Measurements from ENCODE around the gene ZFHX3.
A peak's percentile ranks its signal among the peaks of the same experiment; 100 is the strongest.

Gene ZFHX3

GRCh38 chr16:72847187-72848027 is 200.5 kb downstream of the ZFHX3 start:
- no peak for DNase-seq (ENCODE audit: low read depth)

GRCh38 chr16:72846594-72846993 is 201.3 kb downstream of the ZFHX3 start:
- no peak for DNase-seq (ENCODE audit: low read depth)

GRCh38 chr16:72845322-72846020 is 202.5 kb downstream of the ZFHX3 start:
- DNase-seq (ENCODE audit: low read depth) = no peak

- DNase-seq (ENCODE audit: low read depth) = no peak
Measured at GRCh38 chr16:72844225-72844920, 203.6 kb downstream of the ZFHX3 start.

- no peak for DNase-seq (ENCODE audit: low read depth)
Measured at GRCh38 chr16:72841506-72841905, 206.4 kb downstream of the ZFHX3 start.

- DNase-seq (ENCODE audit: low read depth) = no peak
Measured at GRCh38 chr16:72840631-72841381, 207.1 kb downstream of the ZFHX3 start.

GRCh38 chr16:72838951-72839350 is 209.0 kb downstream of the ZFHX3 start:
- no peak for DNase-seq (ENCODE audit: low read depth)

GRCh38 chr16:72838586-72838910 is 209.4 kb downstream of the ZFHX3 start:
- no peak for DNase-seq (ENCODE audit: low read depth)

GRCh38 chr16:72837846-72838585 is 209.9 kb downstream of the ZFHX3 start:
- DNase-seq (ENCODE audit: low read depth) = no peak

GRCh38 chr16:72836985-72837384 is 210.9 kb downstream of the ZFHX3 start:
- no peak for DNase-seq (ENCODE audit: low read depth)

- no peak for DNase-seq (ENCODE audit: low read depth)
Measured at GRCh38 chr16:72836181-72836580, 211.7 kb downstream of the ZFHX3 start.

GRCh38 chr16:72835086-72835485 is 212.8 kb downstream of the ZFHX3 start:
- no peak for DNase-seq (ENCODE audit: low read depth)

GRCh38 chr16:72834499-72834898 is 213.4 kb downstream of the ZFHX3 start:
- no peak for DNase-seq (ENCODE audit: low read depth)

GRCh38 chr16:72833969-72834368 is 214.0 kb downstream of the ZFHX3 start:
- DNase-seq (ENCODE audit: low read depth) = no peak

- no peak for DNase-seq (ENCODE audit: low read depth)
Measured at GRCh38 chr16:72833482-72833881, 214.4 kb downstream of the ZFHX3 start.

GRCh38 chr16:72832621-72833248 is 215.2 kb downstream of the ZFHX3 start:
- DNase-seq (ENCODE audit: low read depth) = peak; percentile 26

- DNase-seq (ENCODE audit: low read depth) = no peak
Measured at GRCh38 chr16:72829846-72830775, 217.8 kb downstream of the ZFHX3 start.

GRCh38 chr16:72827866-72828265 is 220.1 kb downstream of the ZFHX3 start:
- no peak for DNase-seq (ENCODE audit: low read depth)

- no peak for DNase-seq (ENCODE audit: low read depth)
Measured at GRCh38 chr16:72825912-72826621, 221.9 kb downstream of the ZFHX3 start.

Measured in HS-5 (cell line).